GM06990 (cell line): ENCODE data around the gene ARL4A.

ENCODE experiments used
- DNase-seq: peaks from one replicate; pipeline ENCODE4 v3.0.0-alpha.2; 2011; ENCODE audit not compliant: insufficient read length; ENCODE audit errors: extremely low read depth
- H3K27me3 ChIP-seq: replicated peaks from 2 replicates; pipeline ENCODE4 v1.6.0; 2011; ENCODE audit warnings: low read length; ENCODE audit not compliant: control insufficient read depth, insufficient read depth
- H3K36me3 ChIP-seq: 2 replicates; pipeline ENCODE4 v1.5.1; 2011; ENCODE audit warnings: low read length; ENCODE audit not compliant: control insufficient read depth, insufficient read depth
- H3K4me3 ChIP-seq: replicated peaks from 2 replicates; pipeline ENCODE4 v1.5.1; 2011; ENCODE audit warnings: low read depth, mild to moderate bottlenecking, control low read depth, low read length
- TF ChIP-seq, protein P1 (sequence below): IDR thresholded peaks from 2 replicates; pipeline ENCODE4 v1.5.1; 2011; ENCODE audit warnings: low read length, control low read depth, mild to moderate bottlenecking, inconsistent platforms; ENCODE audit not compliant: insufficient read depth, poor library complexity, severe bottlenecking

Gene ARL4A

DNA sequence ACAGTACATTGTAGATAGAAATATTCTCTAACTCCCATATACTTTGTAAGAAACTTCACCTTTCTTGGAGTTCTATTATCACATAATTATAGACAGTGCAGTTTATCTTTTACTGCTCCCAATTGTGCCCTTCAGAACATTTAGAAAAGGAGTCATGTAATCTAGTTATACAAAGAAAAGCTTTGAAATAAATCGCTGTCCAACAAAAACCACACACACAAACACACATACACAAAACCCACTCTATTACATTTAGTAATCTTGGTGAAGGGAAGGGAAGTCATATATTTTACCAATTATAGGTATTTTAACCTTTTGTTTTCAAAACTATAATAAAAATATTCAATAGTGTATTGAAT is 26.9 kb downstream of the ARL4A start:
- no peak for DNase-seq
- Histone ChIP-seq H3K4me3 (no peak overlapping the region), H3K36me3 (no peaks in the 10 kb centered on the region), H3K27me3 (no peaks in the 10 kb centered on the region; the same call in 1 of the 2 replicates)
- TF ChIP-seq, protein P1, sequence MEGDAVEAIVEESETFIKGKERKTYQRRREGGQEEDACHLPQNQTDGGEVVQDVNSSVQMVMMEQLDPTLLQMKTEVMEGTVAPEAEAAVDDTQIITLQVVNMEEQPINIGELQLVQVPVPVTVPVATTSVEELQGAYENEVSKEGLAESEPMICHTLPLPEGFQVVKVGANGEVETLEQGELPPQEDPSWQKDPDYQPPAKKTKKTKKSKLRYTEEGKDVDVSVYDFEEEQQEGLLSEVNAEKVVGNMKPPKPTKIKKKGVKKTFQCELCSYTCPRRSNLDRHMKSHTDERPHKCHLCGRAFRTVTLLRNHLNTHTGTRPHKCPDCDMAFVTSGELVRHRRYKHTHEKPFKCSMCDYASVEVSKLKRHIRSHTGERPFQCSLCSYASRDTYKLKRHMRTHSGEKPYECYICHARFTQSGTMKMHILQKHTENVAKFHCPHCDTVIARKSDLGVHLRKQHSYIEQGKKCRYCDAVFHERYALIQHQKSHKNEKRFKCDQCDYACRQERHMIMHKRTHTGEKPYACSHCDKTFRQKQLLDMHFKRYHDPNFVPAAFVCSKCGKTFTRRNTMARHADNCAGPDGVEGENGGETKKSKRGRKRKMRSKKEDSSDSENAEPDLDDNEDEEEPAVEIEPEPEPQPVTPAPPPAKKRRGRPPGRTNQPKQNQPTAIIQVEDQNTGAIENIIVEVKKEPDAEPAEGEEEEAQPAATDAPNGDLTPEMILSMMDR, result no peak

DNA sequence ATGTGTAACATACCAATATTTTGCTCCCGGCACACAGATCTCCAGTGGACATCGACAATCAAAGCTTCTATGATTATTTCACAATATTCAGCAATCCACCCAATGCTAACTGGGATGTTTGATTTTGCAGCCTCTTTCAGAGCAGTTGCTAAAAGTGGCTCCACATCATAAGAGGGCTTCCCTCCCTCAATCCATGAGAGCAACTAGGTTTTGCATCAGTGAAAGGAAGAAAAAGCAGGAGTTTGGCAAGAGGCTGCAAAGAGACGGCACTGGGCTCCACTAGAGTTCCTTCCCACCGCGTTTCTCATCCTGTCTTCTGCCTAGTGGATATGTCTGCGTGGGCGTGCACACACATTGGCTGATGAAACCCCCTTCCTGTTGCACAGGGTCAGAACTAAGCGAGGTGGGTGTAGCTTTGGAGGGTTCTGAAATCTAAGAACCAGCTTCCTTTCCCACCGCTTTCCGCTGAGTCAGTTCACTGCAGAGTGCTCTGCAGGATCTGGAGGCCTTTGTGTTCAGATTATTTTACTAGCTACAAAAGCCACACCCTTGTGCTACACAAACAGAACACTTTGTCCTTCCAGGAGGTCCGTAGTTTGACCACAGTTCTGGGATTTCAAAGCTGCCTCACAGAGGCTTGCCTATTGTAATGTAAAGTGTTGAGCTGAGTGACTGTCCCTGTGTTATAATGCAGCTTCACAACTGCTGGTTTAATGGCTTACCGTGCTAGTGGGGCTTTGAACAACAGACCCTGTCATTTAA is 28.1 kb downstream of the ARL4A start:
- Histone ChIP-seq H3K4me3 (no peak overlapping the region), H3K36me3 (no peaks in the 10 kb centered on the region), H3K27me3 (no peaks in the 10 kb centered on the region; the same call in 1 of the 2 replicates)
- TF ChIP-seq, protein P1, result no peak
- DNase-seq, result no peak

DNA sequence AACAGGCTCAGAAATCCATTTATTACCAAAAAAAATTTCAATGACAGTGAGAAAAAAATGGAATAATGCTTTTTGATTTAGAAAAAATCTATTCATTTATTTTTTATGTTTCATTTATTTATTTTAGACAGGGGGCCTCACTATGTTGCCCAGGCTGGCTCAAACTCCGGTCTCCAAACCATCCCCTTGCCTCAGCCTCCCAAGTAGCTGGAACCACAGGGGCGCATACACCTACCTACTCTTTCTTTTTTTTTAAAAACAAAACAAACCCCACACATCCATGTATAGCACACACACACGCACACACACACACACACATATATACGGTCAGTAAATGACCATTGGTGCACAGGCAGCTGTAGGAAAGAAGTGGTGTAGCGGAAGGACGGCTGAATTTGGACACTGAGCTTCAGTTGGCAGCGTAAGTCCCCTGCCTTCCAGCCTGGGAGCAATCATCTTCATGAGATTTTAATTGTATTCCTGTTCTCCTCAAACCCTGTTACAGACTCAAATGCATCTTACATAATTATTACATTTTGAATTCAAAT is 28.8 kb downstream of the ARL4A start:
- TF ChIP-seq, protein P1, result no peak

DNA sequence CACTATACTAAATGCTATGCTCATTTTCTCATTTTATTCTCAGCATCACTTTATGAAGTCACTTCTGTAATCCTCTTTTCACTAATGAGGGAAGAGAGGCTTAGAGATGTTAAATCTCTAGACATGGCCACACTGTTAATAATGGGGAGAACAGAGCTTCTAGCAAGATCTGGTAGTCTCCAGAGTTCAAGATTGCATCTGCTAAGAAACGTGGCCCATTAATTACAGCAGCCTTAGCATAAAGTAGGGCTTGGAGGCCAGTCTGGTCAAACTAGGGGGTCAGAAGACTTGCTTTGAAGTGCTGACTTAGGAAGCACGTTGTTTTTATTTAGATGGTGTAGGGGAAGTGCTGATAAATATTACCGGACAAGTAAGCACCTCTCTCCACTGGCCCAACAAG is 29.3 kb downstream of the ARL4A start:
- TF ChIP-seq, protein P1, result no peak
- no peaks in the 10 kb centered on the region; the same call in 1 of the 2 replicates for H3K27me3 ChIP-seq
- no peak for DNase-seq

More for the DNA sequence above, 28.8 kb downstream of the ARL4A start:
- Histone ChIP-seq H3K36me3 (no peaks in the 10 kb centered on the region), H3K4me3 (no peak overlapping the region), H3K27me3 (no peaks in the 10 kb centered on the region; the same call in 1 of the 2 replicates)
- DNase-seq, result no peak

DNA sequence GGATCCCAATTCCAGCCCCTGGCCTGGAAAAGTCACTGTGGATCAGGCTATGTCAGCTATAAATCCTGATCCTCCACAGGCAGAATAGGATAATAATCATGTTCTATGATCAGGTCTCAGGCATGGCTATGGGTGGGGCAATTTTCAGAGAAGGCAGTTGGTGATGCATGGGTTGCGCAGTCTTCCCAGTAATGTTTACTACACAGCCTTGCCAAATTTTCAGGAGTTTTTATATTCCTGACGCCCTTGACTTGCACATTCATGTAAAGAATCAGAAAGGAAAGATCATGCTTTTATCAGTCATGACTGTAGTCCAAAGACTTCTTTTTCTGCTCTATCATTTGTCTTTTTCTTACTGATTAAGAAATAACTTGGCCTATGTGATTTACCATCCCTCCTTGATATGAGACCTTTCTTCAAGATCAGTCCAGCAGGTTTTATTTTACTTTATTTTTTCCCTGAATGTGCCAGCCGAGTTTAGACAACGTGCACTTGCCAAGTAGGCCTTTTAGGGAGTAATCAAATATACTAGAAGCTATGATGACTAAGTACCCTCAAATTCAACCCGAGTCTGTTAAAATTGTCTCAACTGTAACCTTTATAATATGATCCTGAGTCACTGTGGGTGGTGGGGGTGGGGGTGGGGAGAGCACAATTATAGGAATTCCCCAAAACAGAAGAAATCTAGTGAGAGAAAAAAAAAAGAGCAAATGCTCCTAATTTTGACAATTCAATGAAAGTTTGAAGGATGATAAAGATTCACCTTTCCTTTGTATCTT is 31.9 kb downstream of the ARL4A start:
- H3K27me3 ChIP-seq, result no peaks in the 10 kb centered on the region
- no peaks in the 10 kb centered on the region for H3K36me3 ChIP-seq
- no peak for DNase-seq
- TF ChIP-seq, protein P1, result no peak
- H3K4me3 ChIP-seq, result no peak overlapping the region

More for the DNA sequence above, 29.3 kb downstream of the ARL4A start:
- no peaks in the 10 kb centered on the region for H3K36me3 ChIP-seq
- H3K4me3 ChIP-seq, result no peak overlapping the region
